A549 (cell line): ENCODE data around the gene PCID2. TPM values are rescaled to one million over a fixed set of nuclear protein-coding genes. Genes with fewer than 3 reads are reported as not detected.

ENCODE experiments used
- ATAC-seq, 2 experiments: fragments of 200-7000 bp in 1 of 2; fragments of >200 bp in 1 of 2; cut with Nextera tagmentation in 1 of 2; cut with Tn5 transposase in 1 of 2; 3 replicates each; pipeline versions ENCODE4 v1.8.0 to v1.9.1; 2018 to 2020; ENCODE audit warnings: mild to moderate bottlenecking in 1 of 2, moderate library complexity in 1 of 2
- CTCF ChIA-PET: fragments of 300-600 bp; sonication (Branson Sonifier 250); formaldehyde crosslinking; extraction: SDS; loops from one replicate; lab custom pipeline; 2021; ENCODE audit warnings: antibody characterized with exemption, inconsistent platforms; lab: Yijun Ruan, JAX
- POLR2A ChIA-PET: fragments of 350-600 bp; formaldehyde crosslinking; extraction: SDS; loops from one replicate; lab custom pipeline; 2021; ENCODE audit warnings: antibody characterized with exemption, inconsistent platforms; lab: Yijun Ruan, JAX
- DNase-seq, 2 experiments: peaks; one replicate each; pipeline versions ENCODE4 v3.0.0 to v3.0.0-alpha.2; 2011 to 2016; ENCODE audit warnings: low read depth in 1 of 2, low spot score in 1 of 2
- FAIRE-seq: peaks from 2 replicates; lab custom pipeline; 2011; peaks lifted over from hg19 to GRCh38; lab: Jason Lieb, UNC
- H3K27ac ChIP-seq, 2 experiments: fragments of >200 bp; sonication (Bioruptor Twin); formaldehyde crosslinking; 3 replicates each; pipeline ENCODE4 v1.5.1; 2016 to 2017
- H3K4me1 ChIP-seq: fragments of >200 bp; sonication (Bioruptor Twin); formaldehyde crosslinking; 3 replicates; pipeline ENCODE4 v1.6.1; 2016
- H3K4me2 ChIP-seq: fragments of >200 bp; sonication (Bioruptor Twin); formaldehyde crosslinking; 3 replicates; pipeline ENCODE4 v1.6.1; 2016
- H3K4me3 ChIP-seq: fragments of >200 bp; sonication (Bioruptor Twin); formaldehyde crosslinking; 3 replicates; pipeline ENCODE4 v1.5.1; 2016
- H3K9me3 ChIP-seq: fragments of >200 bp; sonication (Bioruptor Twin); formaldehyde crosslinking; 3 replicates; pipeline ENCODE4 v1.6.1; 2016
- CBX2 ChIP-seq: fragments of 200-600 bp; sonication (generic); IDR thresholded peaks from 2 replicates; pipeline ENCODE4 v1.6.1; 2016; ENCODE audit warnings: low read depth, mild to moderate bottlenecking, borderline replicate concordance
- CEBPB ChIP-seq, 2 experiments: fragments of >200 bp in 1 of 2; sonication (Bioruptor Twin) in 1 of 2; formaldehyde crosslinking in 1 of 2; IDR thresholded peaks; 2 replicates each; pipeline ENCODE4 v1.6.1; 2012 to 2016
- EHF ChIP-seq: fragments of 250-450 bp; sonication (Bioruptor Pico); IDR thresholded peaks from 2 replicates; pipeline ENCODE4 v1.5.0; 2020; ENCODE audit warnings: mild to moderate bottlenecking
- EP300 ChIP-seq, 2 experiments: fragments of >200 bp; sonication (Bioruptor Twin); formaldehyde crosslinking; IDR thresholded peaks; 2 replicates in 1 of 2; 3 replicates in 1 of 2; pipeline ENCODE4 v1.6.1; 2016 to 2017
- ESRRA ChIP-seq: fragments of 150-350 bp; IDR thresholded peaks from 2 replicates; pipeline ENCODE4 v1.6.1; 2014; ENCODE audit warnings: mild to moderate bottlenecking, low read length, borderline replicate concordance
- FOSL2 ChIP-seq, 2 experiments: fragments of 450-650 bp in 1 of 2; fragments of >200 bp in 1 of 2; sonication (Bioruptor Twin) in 1 of 2; formaldehyde crosslinking; IDR thresholded peaks; 2 replicates each; pipeline versions ENCODE4 v1.5.0 to v1.6.1; 2016 to 2020; ENCODE audit warnings: mild to moderate bottlenecking in 1 of 2, moderate library complexity in 1 of 2
- HOXA7 ChIP-seq: fragments of 250-450 bp; sonication (Bioruptor Pico); IDR thresholded peaks from 2 replicates; pipeline ENCODE4 v1.5.0; 2020; ENCODE audit warnings: mild to moderate bottlenecking, moderate library complexity
- HOXB13 ChIP-seq: fragments of 250-450 bp; sonication (Bioruptor Pico); IDR thresholded peaks from 2 replicates; pipeline ENCODE4 v1.5.0; 2020; ENCODE audit warnings: low read depth, mild to moderate bottlenecking, moderate library complexity
- JUNB ChIP-seq: fragments of >200 bp; sonication (Bioruptor Twin); formaldehyde crosslinking; IDR thresholded peaks from 2 replicates; pipeline ENCODE4 v1.6.1; 2016
- KDM5A ChIP-seq: fragments of 200-600 bp; sonication (generic); IDR thresholded peaks from 2 replicates; pipeline ENCODE4 v1.6.1; 2016; ENCODE audit warnings: antibody characterized with exemption, mild to moderate bottlenecking
- MAZ ChIP-seq: fragments of 150-350 bp; IDR thresholded peaks from 2 replicates; pipeline ENCODE4 v1.6.1; 2014; ENCODE audit warnings: antibody characterized with exemption, low read depth, low read length, borderline replicate concordance
- MYC ChIP-seq: IDR thresholded peaks from 2 replicates; pipeline ENCODE4 v1.6.1; 2012; ENCODE audit warnings: mild to moderate bottlenecking, inconsistent platforms, low read length, improper control_type of control experiment, borderline replicate concordance
- NR3C1 ChIP-seq: fragments of >200 bp; sonication (Bioruptor Twin); formaldehyde crosslinking; IDR thresholded peaks from 3 replicates; pipeline ENCODE4 v1.6.1; 2017
- PHF8 ChIP-seq: fragments of 200-600 bp; sonication (generic); IDR thresholded peaks from 2 replicates; pipeline ENCODE4 v1.6.1; 2016; ENCODE audit warnings: low read depth, mild to moderate bottlenecking, antibody characterized with exemption, moderate library complexity, borderline replicate concordance
- POLR2AphosphoS2 ChIP-seq: conservative IDR thresholded peaks from 2 replicates; pipeline ENCODE4 v1.6.1; 2012; ENCODE audit warnings: low read length, improper control_type of control experiment, inconsistent platforms
- RCOR1 ChIP-seq: fragments of 150-350 bp; IDR thresholded peaks from 2 replicates; pipeline ENCODE4 v1.6.1; 2014; ENCODE audit warnings: antibody characterized with exemption, low read length, low read depth
- ZC3H11A ChIP-seq: fragments of 450-650 bp; IDR thresholded peaks from 2 replicates; pipeline ENCODE4 v1.6.1; 2014; ENCODE audit warnings: antibody characterized with exemption, mild to moderate bottlenecking
- ZFP36 ChIP-seq: fragments of 450-650 bp; IDR thresholded peaks from 2 replicates; pipeline ENCODE4 v1.6.1; 2014; ENCODE audit warnings: borderline replicate concordance; ENCODE audit not compliant: partially characterized antibody
- ZSCAN20 ChIP-seq: fragments of 250-450 bp; sonication (Bioruptor Pico); IDR thresholded peaks from 2 replicates; pipeline ENCODE4 v1.8.0; 2022; ENCODE audit warnings: mild to moderate bottlenecking, moderate library complexity
- WGBS: methylation state at CpG from one replicate; pipeline ENCODE4 v1.1.6; 2017; ENCODE audit errors: missing lambda C conversion rate; 5-methylcytosine and 5-hydroxymethylcytosine counted together
- polyA plus RNA-seq, 4 experiments: library from polyadenylated mRNA; depleted of rRNA in 3 of 4; stranded (reverse); fragments of >200 nt; fragmentation: RNase III in 1 of 4; extraction: RNeasy Plus Mini Kit Qiagen cat#74134 plus additional on column Dnase treatment in 1 of 4; gene quantifications; 2 replicates in 3 of 4; 3 replicates in 1 of 4; pipeline ENCODE4 v1.2.3, GENCODE V29; 2011 to 2017
- TF ChIP-seq, protein P1 (sequence below): fragments of 200-600 bp; sonication (generic); IDR thresholded peaks from 2 replicates; pipeline ENCODE4 v1.6.1; 2016; ENCODE audit warnings: antibody characterized with exemption, mild to moderate bottlenecking, moderate library complexity
- TF ChIP-seq, protein P2 (sequence below): fragments of 250-450 bp; sonication (Bioruptor Pico); IDR thresholded peaks from 2 replicates; pipeline ENCODE4 v1.5.0; 2021; ENCODE audit warnings: mild to moderate bottlenecking, moderate library complexity, borderline replicate concordance
- TF ChIP-seq, protein P3 (sequence below): IDR thresholded peaks from 2 replicates; pipeline ENCODE4 v1.6.1; 2012
- TF ChIP-seq, protein P4 (sequence below): IDR thresholded peaks from 2 replicates; pipeline ENCODE4 v1.6.1; 2012; ENCODE audit warnings: low read depth, borderline replicate concordance
- TF ChIP-seq, protein P5 (sequence below): fragments of 150-350 bp; IDR thresholded peaks from 2 replicates; pipeline ENCODE4 v1.6.1; 2014; ENCODE audit warnings: low read depth, mild to moderate bottlenecking, low read length

PCID2 gene
- polyA plus RNA-seq, 2 of the 4 experiments (the other 2 are of a cell fraction), result 37.7 to 68.7 TPM

DNA sequence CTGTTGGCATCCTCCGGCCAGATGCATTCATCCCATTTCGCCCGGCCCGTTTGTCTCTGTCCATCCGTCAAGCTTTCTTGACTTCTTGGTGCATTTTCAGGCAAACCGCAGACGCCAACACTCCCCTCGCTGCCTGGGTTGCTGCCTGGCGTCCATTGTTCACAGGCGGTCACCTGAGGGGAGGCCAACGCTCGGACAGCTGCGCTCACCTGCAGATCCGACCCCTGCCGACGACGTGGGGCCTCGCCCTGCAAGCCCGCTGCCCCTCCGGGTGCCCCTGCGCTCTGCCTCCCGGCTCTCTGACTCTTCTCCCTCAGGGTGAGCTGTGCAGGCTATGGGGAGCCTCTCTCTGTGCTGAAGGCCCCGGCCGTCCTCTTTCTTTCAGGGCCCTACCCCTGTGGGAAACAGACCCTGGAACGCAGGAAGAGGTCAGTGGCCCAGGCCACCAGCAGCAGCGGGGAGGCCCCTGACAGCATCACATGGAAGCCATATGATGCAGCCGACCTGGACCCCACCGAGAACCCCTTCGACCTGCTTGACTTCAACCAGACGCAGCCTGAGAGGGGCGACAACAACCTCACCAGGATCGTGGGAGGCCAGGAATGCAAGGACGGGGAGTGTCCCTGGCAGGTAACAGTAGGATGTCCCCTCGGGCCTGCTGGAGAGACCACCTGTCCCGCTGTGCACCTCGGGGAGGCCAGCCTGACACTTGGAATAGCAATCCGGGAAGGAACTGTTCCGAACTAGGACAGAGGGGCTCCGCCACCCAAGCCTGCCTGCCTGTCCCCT is 64.8 kb downstream of the PCID2 start:
- TF ChIP-seq JUNB, result no peak
- TF ChIP-seq, protein P1, sequence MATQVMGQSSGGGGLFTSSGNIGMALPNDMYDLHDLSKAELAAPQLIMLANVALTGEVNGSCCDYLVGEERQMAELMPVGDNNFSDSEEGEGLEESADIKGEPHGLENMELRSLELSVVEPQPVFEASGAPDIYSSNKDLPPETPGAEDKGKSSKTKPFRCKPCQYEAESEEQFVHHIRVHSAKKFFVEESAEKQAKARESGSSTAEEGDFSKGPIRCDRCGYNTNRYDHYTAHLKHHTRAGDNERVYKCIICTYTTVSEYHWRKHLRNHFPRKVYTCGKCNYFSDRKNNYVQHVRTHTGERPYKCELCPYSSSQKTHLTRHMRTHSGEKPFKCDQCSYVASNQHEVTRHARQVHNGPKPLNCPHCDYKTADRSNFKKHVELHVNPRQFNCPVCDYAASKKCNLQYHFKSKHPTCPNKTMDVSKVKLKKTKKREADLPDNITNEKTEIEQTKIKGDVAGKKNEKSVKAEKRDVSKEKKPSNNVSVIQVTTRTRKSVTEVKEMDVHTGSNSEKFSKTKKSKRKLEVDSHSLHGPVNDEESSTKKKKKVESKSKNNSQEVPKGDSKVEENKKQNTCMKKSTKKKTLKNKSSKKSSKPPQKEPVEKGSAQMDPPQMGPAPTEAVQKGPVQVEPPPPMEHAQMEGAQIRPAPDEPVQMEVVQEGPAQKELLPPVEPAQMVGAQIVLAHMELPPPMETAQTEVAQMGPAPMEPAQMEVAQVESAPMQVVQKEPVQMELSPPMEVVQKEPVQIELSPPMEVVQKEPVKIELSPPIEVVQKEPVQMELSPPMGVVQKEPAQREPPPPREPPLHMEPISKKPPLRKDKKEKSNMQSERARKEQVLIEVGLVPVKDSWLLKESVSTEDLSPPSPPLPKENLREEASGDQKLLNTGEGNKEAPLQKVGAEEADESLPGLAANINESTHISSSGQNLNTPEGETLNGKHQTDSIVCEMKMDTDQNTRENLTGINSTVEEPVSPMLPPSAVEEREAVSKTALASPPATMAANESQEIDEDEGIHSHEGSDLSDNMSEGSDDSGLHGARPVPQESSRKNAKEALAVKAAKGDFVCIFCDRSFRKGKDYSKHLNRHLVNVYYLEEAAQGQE, result no peak
- no peak for TF ChIP-seq EHF (CRISPR knock-in tag)
- TF ChIP-seq, protein P2, sequence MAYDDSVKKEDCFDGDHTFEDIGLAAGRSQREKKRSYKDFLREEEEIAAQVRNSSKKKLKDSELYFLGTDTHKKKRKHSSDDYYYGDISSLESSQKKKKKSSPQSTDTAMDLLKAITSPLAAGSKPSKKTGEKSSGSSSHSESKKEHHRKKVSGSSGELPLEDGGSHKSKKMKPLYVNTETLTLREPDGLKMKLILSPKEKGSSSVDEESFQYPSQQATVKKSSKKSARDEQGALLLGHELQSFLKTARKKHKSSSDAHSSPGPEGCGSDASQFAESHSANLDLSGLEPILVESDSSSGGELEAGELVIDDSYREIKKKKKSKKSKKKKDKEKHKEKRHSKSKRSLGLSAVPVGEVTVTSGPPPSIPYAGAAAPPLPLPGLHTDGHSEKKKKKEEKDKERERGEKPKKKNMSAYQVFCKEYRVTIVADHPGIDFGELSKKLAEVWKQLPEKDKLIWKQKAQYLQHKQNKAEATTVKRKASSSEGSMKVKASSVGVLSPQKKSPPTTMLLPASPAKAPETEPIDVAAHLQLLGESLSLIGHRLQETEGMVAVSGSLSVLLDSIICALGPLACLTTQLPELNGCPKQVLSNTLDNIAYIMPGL, result no peak
- no peak for TF ChIP-seq HOXA7 (CRISPR knock-in tag)
- TF ChIP-seq ZC3H11A, result no peak
- no peak for TF ChIP-seq EP300 (IDR thresholded peaks at IDR 0.05)
- TF ChIP-seq, protein P3, sequence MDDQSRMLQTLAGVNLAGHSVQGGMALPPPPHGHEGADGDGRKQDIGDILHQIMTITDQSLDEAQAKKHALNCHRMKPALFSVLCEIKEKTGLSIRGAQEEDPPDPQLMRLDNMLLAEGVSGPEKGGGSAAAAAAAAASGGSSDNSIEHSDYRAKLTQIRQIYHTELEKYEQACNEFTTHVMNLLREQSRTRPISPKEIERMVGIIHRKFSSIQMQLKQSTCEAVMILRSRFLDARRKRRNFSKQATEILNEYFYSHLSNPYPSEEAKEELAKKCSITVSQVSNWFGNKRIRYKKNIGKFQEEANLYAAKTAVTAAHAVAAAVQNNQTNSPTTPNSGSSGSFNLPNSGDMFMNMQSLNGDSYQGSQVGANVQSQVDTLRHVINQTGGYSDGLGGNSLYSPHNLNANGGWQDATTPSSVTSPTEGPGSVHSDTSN, result no peak
- no peak for TF ChIP-seq ESRRA
- TF ChIP-seq ZFP36, result no peak
- Histone ChIP-seq H3K27ac (no peak overlapping the region), H3K9me3 (no peaks in the 10 kb centered on the region), H3K4me3 (no peak overlapping the region), H3K4me2 (no peak overlapping the region), H3K4me1 (no peaks in the 10 kb centered on the region)
- ATAC-seq, result no peak
- CTCF ChIA-PET, result interaction anchor here (0.6 to 2.2 kb wide), 6 partner anchors 11 to 308 kb away, joined by 3 to 6 read pairs (median 4); no protein-coding TSS in a partner anchor
- FAIRE-seq, result no peak
- POLR2A ChIA-PET, result no interaction called here
- no peak for DNase-seq
- 67% methylated on average over 24 of the region's 39 CpGs for WGBS

DNA sequence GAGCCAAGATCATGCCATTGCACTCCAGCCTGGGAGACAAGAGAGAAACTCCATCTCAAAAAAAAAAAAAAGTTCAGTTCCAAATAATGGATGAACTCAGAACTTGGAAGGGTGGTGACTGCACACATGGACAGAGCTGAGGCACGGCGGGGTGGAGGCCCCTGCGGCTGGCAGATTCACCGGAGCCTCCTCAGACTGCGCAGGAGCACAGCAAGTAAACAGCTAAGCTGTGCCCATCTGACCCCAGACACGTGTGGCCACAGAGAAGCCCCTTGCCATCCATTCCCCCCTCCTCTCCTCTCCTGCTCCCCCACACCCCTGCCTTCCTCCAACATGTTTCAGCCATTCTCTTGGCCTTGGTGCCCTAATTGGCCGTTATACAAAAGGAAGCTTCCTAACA is 65.6 kb downstream of the PCID2 start:
- DNase-seq (no peak), FAIRE-seq (no peak), ATAC-seq (no peak)
- no peak overlapping the region for H3K4me3 ChIP-seq
- 60% methylated on average over 7 of the region's 7 CpGs for WGBS
- no peak overlapping the region for H3K27ac ChIP-seq
- no peaks in the 10 kb centered on the region for H3K4me1 ChIP-seq
- H3K9me3 ChIP-seq, result no peaks in the 10 kb centered on the region
- H3K4me2 ChIP-seq, result no peak overlapping the region
- POLR2A ChIA-PET, result interaction anchor here (1.0 kb wide), 1 partner anchor 11 kb away, joined by 3 read pairs; no protein-coding TSS in a partner anchor
- CTCF ChIA-PET, result interaction anchor here (0.6 to 2.2 kb wide), 8 partner anchors 10 to 309 kb away, joined by 3 to 6 read pairs (median 4); no protein-coding TSS in a partner anchor
- TF ChIP-seq NR3C1 (no peak), ZSCAN20 (CRISPR knock-in tag) (no peak), MAZ (no peak), PHF8 (no peak), FOSL2 (IDR thresholded peaks at IDR 0.05) (no peak), FOSL2 (CRISPR knock-in tag; IDR thresholded peaks at IDR 0.05) (no peak), CEBPB (IDR thresholded peaks at IDR 0.05) (no peak), HOXB13 (CRISPR knock-in tag) (no peak), CBX2 (no peak), KDM5A (no peak), POLR2AphosphoS2 (no peak), MYC (no peak), RCOR1 (no peak)
- TF ChIP-seq, protein P4, sequence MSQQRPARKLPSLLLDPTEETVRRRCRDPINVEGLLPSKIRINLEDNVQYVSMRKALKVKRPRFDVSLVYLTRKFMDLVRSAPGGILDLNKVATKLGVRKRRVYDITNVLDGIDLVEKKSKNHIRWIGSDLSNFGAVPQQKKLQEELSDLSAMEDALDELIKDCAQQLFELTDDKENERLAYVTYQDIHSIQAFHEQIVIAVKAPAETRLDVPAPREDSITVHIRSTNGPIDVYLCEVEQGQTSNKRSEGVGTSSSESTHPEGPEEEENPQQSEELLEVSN, result no peak
- TF ChIP-seq, protein P5, sequence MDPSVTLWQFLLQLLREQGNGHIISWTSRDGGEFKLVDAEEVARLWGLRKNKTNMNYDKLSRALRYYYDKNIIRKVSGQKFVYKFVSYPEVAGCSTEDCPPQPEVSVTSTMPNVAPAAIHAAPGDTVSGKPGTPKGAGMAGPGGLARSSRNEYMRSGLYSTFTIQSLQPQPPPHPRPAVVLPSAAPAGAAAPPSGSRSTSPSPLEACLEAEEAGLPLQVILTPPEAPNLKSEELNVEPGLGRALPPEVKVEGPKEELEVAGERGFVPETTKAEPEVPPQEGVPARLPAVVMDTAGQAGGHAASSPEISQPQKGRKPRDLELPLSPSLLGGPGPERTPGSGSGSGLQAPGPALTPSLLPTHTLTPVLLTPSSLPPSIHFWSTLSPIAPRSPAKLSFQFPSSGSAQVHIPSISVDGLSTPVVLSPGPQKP, result no peak
- TF ChIP-seq, protein P2, result no peak
